WTC11 (cell line): Measurements from ENCODE around the gene RESP18. TPM values are rescaled to one million over a fixed set of nuclear protein-coding genes. Genes with fewer than 3 reads are reported as not detected.

Experiments used
- ATAC-seq: fragments of 200-7000 bp; cut with Tn5 transposase; 2 replicates; pipeline ENCODE4 v1.10.0; 2021; ENCODE audit warnings: mild to moderate bottlenecking, moderate library complexity
- CTCF ChIA-PET: fragments of 300-600 bp; sonication (Branson Sonifier 250); formaldehyde crosslinking; loops from one replicate; lab custom pipeline; 2021; ENCODE audit warnings: antibody characterized with exemption; lab: Charles Lee
- POLR2A ChIA-PET: fragments of 350-600 bp; sonication (Branson Sonifier 250); formaldehyde crosslinking; loops from one replicate; lab custom pipeline; 2021; ENCODE audit warnings: antibody characterized with exemption; lab: Charles Lee
- DNase-seq: peaks from one replicate; pipeline ENCODE4 v3.0.0; 2021; ENCODE audit warnings: low spot score
- H3K27ac Mint-ChIP-seq: 2 replicates; pipeline ENCODE4 v1.8.0; 2021; ENCODE audit warnings: mixed read lengths
- H3K27me3 Mint-ChIP-seq: 2 replicates; pipeline ENCODE4 v1.8.0; 2021; ENCODE audit warnings: low read depth, mild to moderate bottlenecking, moderate library complexity, mixed read lengths
- H3K36me3 Mint-ChIP-seq: 2 replicates; pipeline ENCODE4 v1.8.0; 2021; ENCODE audit warnings: mixed read lengths
- H3K4me1 Mint-ChIP-seq: 2 replicates; pipeline ENCODE4 v1.8.0; 2022; ENCODE audit warnings: mixed read lengths
- H3K4me3 Mint-ChIP-seq: 2 replicates; pipeline ENCODE4 v1.8.0; 2021; ENCODE audit warnings: mild to moderate bottlenecking, moderate library complexity, mixed read lengths
- H3K9me3 Mint-ChIP-seq: 2 replicates; pipeline ENCODE4 v1.8.0; 2021; ENCODE audit warnings: mixed read lengths
- AR ChIP-seq: fragments of 250-450 bp; sonication (Bioruptor Pico); IDR thresholded peaks from 2 replicates; pipeline ENCODE4 v1.9.0; 2021; ENCODE audit warnings: mild to moderate bottlenecking
- ATF2 ChIP-seq: sonication (generic); formaldehyde crosslinking; IDR thresholded peaks from 2 replicates; pipeline ENCODE4 v1.8.1; 2022; ENCODE audit warnings: low read depth, missing genetic modification reagents, borderline replicate concordance
- ATF3 ChIP-seq: sonication (generic); formaldehyde crosslinking; conservative IDR thresholded peaks from 2 replicates; pipeline ENCODE4 v1.8.1; 2022; ENCODE audit warnings: mild to moderate bottlenecking, missing genetic modification reagents
- ATF6 ChIP-seq: sonication (generic); formaldehyde crosslinking; IDR thresholded peaks from 2 replicates; pipeline ENCODE4 v1.8.1; 2023; ENCODE audit warnings: mild to moderate bottlenecking, missing genetic modification reagents
- E2F1 ChIP-seq: sonication (generic); formaldehyde crosslinking; IDR thresholded peaks from 2 replicates; pipeline ENCODE4 v1.8.0; 2022; ENCODE audit warnings: mild to moderate bottlenecking, missing genetic modification reagents
- EMX1 ChIP-seq: fragments of 250-450 bp; sonication (Bioruptor Pico); IDR thresholded peaks from 2 replicates; pipeline ENCODE4 v1.8.0; 2021; ENCODE audit warnings: mild to moderate bottlenecking
- FOXK1 ChIP-seq: sonication (generic); formaldehyde crosslinking; IDR thresholded peaks from 2 replicates; pipeline ENCODE4 v1.8.0; 2022; ENCODE audit warnings: mild to moderate bottlenecking, moderate library complexity, missing genetic modification reagents
- MAX ChIP-seq: sonication (generic); formaldehyde crosslinking; IDR thresholded peaks from 2 replicates; pipeline ENCODE4 v1.8.0; 2022; ENCODE audit warnings: mild to moderate bottlenecking, missing genetic modification reagents
- NR1H2 ChIP-seq: sonication (generic); formaldehyde crosslinking; IDR thresholded peaks from 2 replicates; pipeline ENCODE4 v1.9.0; 2021; ENCODE audit warnings: mild to moderate bottlenecking, moderate library complexity, missing genetic modification reagents
- SMAD3 ChIP-seq: sonication (generic); formaldehyde crosslinking; IDR thresholded peaks from 2 replicates; pipeline ENCODE4 v1.8.0; 2022; ENCODE audit warnings: missing genetic modification reagents, mild to moderate bottlenecking, borderline replicate concordance
- SMAD4 ChIP-seq: sonication (generic); formaldehyde crosslinking; IDR thresholded peaks from 2 replicates; pipeline ENCODE4 v1.8.0; 2022; ENCODE audit warnings: mild to moderate bottlenecking, missing genetic modification reagents
- USF1 ChIP-seq: sonication (generic); formaldehyde crosslinking; IDR thresholded peaks from 2 replicates; pipeline ENCODE4 v1.8.0; 2022; ENCODE audit warnings: mild to moderate bottlenecking, missing genetic modification reagents
- ZNF416 ChIP-seq: fragments of 250-450 bp; sonication (Bioruptor Pico); IDR thresholded peaks from 2 replicates; pipeline ENCODE4 v1.9.0; 2021; ENCODE audit warnings: mild to moderate bottlenecking, inconsistent platforms
- total RNA-seq: library from RNA; stranded (reverse); gene quantifications from 3 replicates; pipeline ENCODE4 v1.2.3, GENCODE V29; 2021

RESP18 gene
- total RNA-seq, 1 experiment from 2014 or later = not detected

- TF ChIP-seq AR (CRISPR knock-in tag) = no peak
- TF ChIP-seq ATF6 (CRISPR knock-in tag) = no peak
- no peak for TF ChIP-seq USF1 (CRISPR knock-in tag)
- no peak for TF ChIP-seq SMAD3 (CRISPR knock-in tag)
- TF ChIP-seq NR1H2 (CRISPR knock-in tag) = no peak
- TF ChIP-seq EMX1 (CRISPR knock-in tag) = no peak
- TF ChIP-seq SMAD4 (CRISPR knock-in tag) = no peak
- no peak for TF ChIP-seq E2F1 (CRISPR knock-in tag)
- TF ChIP-seq ATF3 (CRISPR knock-in tag) = no peak
- peak; percentile 85 for TF ChIP-seq FOXK1 (CRISPR knock-in tag)
- no peak for TF ChIP-seq ZNF416 (CRISPR knock-in tag)
- TF ChIP-seq MAX (CRISPR knock-in tag) = peak; percentile 29; the same call in 1 of the 2 replicates
Measured at GRCh38 chr2:219279151-219279915, 53.2 kb downstream of the RESP18 start, which contains the start of gene DNAJB2 (continued).

GRCh38 chr2:219278655-219279150 lies 53.8 kb downstream of the RESP18 start:
- H3K4me3 Mint-ChIP-seq = peak overlapping the region; percentile 70
- peaks cover 32% of the 10 kb centered on the region for H3K4me1 Mint-ChIP-seq
- TF ChIP-seq ATF3 (CRISPR knock-in tag) (no peak), ATF2 (CRISPR knock-in tag) (no peak)
- CTCF ChIA-PET = interaction anchor here (0.6 to 6.5 kb wide), 22 partner anchors 8 to 277 kb away, joined by 3 to 158 read pairs (median 4); partner anchors contain the start of genes ABCB6, GLB1L, STK16 and TUBA4A
- peaks cover 6% of the 10 kb centered on the region for H3K27me3 Mint-ChIP-seq
- DNase-seq = no peak
- H3K27ac Mint-ChIP-seq = peak overlapping the region; percentile 82
- no peaks in the 10 kb centered on the region for H3K9me3 Mint-ChIP-seq
- POLR2A ChIA-PET = interaction anchor here (0.6 to 3.0 kb wide), 9 partner anchors 17 to 380 kb away, joined by 3 to 21 read pairs (median 4); partner anchors contain the start of genes ABCB6, ANKZF1, ATG9A and GLB1L
- peaks cover 5% of the 10 kb centered on the region; the same call in 1 of the 2 replicates for H3K36me3 Mint-ChIP-seq
- peak; percentile 38 for ATAC-seq
